ENCODE results near the gene YIPF3.

YIPF3 gene

GRCh38 chr6:43493833-43494232 lies 22.9 kb downstream of the YIPF3 start:
- no peak for DNase-seq (ENCODE audit: extremely low read depth in 1 of 2, low read depth in 1 of 2)

DNA sequence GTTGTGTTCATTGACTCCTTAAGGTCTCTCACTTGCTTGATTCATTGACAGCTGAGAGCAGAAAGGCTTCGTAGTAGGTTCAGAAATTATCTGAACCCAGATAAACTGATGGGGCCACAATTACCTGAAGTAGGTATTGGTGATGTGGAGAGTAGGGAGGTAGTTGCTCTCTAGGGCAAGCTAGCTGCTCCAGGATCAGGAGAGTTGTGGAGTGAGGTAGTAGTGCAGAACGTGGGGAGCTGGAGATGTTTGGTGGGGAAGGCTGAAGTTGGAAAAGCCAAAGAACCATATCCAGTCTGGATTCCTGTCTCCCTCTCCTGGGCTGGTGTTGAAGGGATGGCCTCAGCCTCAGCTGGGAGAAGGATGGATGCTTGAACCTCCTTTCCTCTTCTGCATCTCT lies 23.5 kb downstream of the YIPF3 start:
- no peak for DNase-seq (ENCODE audit: extremely low read depth in 1 of 2, low read depth in 1 of 2)

DNA sequence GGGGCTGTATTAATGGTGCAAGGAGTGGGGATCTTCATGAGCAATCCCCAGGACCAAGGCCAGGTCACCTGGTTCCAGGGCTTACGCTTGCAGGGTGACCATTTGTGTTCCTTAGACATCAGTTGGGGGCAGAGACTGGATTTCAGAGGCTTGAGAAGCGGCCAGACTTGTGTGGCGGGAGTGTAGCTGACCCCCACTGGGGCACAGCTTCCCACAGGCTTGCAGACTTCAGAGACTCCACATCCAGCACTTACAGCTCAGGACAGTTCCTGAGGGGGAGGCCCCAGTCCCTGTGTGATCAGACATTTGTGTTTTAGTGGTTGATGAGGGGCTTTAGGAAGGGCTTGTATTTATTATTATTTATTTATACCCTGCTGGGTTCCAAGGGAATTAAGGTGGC lies 24.1 kb downstream of the YIPF3 start:
- DNase-seq (ENCODE audit: extremely low read depth in 1 of 2, low read depth in 1 of 2) = no peak

DNA sequence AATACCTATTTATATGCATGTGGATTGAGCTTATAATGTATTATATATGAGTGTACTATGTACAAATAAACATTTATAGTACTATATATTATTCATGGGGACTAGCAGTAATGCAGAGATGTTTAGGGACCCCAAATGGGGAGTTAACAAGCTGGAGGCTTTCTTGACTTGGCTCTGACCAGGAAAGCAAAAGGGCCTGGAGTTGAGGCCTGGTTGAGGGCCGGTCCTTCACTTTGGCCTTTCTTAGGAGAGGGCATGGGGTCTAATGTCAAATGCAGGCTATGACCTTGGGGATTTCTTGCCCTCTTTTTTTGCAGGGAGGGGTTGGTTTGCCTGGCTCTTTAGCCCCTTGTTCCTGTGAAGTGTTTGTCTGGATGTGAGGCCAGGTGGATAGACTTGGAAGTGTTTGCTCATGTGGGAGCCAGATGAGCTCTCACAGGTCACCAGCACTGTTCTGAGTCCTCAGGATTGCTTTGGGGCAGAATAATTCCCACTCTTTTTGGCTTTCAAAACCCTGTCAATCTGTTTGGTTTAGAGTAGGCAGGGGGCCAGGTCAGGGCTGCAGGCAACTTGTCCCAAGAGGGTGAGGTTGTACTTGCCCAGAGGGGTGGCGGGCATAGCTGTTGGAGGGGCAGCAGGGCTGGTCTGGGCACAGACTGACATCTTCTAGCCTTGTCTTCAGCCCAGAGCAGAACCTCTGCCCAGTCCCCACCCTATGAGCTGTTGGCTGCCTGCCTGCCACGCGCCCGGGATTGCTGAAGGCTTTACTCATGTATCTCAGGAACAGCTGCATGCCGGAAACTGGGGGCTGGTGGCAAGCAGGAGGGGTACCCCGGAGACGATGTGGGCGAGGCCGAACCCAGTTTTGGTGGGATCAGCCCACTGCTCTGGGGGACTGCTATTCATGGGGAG lies 24.7 kb downstream of the YIPF3 start:
- no peak for DNase-seq (ENCODE audit: extremely low read depth in 1 of 2, low read depth in 1 of 2)

GRCh38 chr6:43490523-43490939 lies 26.2 kb downstream of the YIPF3 start:
- no peak for DNase-seq (ENCODE audit: extremely low read depth in 1 of 2, low read depth in 1 of 2)

- no peak for DNase-seq (ENCODE audit: extremely low read depth in 1 of 2, low read depth in 1 of 2)
These were observed 27.3 kb downstream of the YIPF3 start for GRCh38 chr6:43489277-43490072.

DNA sequence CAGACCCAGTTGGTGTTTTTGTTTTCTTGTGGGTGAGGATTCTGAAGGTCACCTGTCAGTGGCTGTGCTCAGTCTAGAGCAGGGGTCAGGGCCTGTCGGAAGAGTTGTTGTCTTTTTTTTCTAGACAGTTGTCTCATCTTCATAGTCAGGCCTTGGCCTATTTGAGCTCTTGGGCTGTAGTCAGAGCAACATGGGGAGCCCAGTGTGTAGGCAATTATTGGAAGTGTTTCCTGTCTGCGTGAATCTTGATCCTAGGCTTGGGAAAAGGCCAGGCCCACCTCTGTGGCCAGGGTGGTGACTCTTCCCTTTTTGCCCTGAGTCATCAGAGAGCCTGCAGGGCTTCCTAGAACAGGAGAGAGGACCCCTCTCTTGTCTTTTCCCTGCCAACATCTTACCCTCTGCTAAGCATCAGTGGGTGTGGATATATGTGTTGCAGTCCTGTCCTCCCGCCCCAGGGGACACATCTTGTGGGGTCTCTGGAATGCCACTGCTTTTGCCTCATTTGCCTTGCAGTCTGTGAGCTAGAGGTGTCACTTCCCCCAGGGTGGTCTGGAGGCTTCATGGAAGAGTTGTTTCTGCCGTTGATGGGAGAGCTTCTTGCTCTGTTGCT lies 28.0 kb downstream of the YIPF3 start:
- no peak for DNase-seq (ENCODE audit: extremely low read depth in 1 of 2, low read depth in 1 of 2)

DNA sequence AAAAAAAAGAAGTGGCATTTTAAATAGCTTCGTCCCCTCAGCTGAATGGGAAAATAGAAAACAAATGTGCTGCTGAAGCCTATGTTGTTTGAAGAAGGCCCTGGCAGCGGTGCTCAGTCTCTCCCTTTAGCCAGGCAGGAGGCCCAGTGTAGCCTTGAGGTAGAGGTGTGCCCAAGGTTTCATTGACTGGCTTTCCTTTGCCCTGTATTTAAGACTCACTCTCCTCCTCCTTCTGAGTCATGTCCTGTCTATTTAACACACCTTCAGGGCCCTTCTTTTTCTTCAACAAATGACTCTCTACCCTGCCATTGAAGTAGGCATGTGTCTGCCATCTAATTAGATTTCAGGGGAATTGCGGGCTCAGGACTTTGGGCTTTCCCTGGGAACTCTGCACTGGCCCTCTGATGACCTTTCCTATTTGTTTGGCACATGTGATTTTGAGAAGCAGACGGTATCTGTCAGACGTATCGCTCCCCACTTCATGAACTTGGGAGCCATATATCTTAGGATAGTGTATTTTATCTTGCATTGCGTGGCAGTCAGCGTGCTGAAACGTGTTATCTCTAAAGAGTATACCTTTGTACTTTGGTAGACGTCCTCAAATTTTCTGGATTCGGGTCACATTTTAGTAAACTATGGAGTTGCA lies 35.0 kb downstream of the YIPF3 start:
- no peak for DNase-seq (ENCODE audit: extremely low read depth in 1 of 2, low read depth in 1 of 2)

GRCh38 chr6:43481075-43481474 lies 35.7 kb downstream of the YIPF3 start:
- no peak for DNase-seq (ENCODE audit: extremely low read depth in 1 of 2, low read depth in 1 of 2)

- no peak for DNase-seq (ENCODE audit: extremely low read depth in 1 of 2, low read depth in 1 of 2)
These were observed 38.7 kb downstream of the YIPF3 start for GRCh38 chr6:43478008-43478372.

GRCh38 chr6:43477235-43478007 lies 39.3 kb downstream of the YIPF3 start, which contains the start of gene TJAP1:
Gene TJAP1, plus strand, starts transcription at chr6:43477570. Its CDS starts 21,432 bp downstream, at chr6:43499002.
- DNase-seq (ENCODE audit: extremely low read depth in 1 of 2, low read depth in 1 of 2) = peak; percentile 92 to 96

DNA sequence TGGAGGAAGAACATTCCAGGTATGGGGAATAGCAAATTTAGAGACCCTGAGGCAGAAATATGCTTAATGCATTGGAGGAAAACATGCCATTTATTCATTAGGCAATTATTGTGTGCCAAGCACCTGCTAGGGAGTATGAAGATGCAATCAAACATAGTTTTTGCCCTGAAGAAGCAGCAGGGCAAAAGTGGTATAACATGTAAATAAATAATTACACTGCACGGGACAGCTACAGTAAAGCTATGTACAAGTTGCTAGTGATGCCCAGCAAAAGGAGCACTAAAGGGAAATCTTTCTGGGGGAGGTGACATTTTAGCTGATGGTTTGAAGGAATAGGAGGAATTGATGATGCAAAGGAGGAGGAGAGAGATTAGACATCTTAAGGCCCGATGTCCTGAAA lies 40.0 kb downstream of the YIPF3 start:
- DNase-seq (ENCODE audit: extremely low read depth in 1 of 2, low read depth in 1 of 2) = no peak

DNA sequence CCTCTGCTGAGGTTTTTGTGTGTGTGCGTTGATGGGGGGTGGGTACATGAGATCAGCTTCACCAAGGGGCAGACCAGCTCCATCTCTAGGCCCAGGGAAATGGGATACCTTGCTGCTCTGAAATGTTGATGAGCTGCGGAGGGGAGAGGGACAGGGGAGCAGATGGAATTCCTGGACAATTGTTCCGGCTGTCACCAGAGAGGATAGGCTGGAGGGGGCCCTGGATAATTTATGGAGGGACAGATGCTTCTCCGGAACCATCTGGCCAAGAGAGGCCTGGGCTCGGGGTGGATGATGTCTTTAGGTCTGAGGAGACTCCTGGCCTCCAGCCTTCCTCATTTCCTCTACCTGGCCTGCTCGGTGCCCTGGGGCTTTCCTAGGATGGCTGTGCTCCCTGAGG lies 41.2 kb downstream of the YIPF3 start:
- DNase-seq (ENCODE audit: extremely low read depth in 1 of 2, low read depth in 1 of 2) = no peak

DNA sequence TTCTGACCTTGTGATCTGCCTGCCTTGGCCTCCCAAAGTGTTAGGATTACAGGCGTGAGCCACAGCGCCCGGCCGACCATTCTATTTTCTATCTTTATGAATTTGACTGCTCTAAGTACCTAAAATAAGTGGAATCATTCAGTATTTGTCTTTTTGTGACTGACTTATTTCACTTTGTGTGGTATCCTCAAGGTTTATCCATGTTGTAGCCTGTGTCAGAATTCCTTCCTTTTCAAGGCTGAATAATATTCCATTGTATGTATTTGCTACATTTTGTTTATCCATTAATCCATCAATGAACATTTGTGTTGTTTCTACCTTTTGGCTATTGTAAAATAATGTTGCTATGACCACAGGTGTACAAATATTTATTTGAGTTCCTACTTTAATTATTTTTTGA lies 44.2 kb downstream of the YIPF3 start:
- no peak for DNase-seq (ENCODE audit: extremely low read depth in 1 of 2, low read depth in 1 of 2)

- no peak for DNase-seq (ENCODE audit: extremely low read depth in 1 of 2, low read depth in 1 of 2)
These were observed 45.3 kb downstream of the YIPF3 start for GRCh38 chr6:43471399-43471798.

DNA sequence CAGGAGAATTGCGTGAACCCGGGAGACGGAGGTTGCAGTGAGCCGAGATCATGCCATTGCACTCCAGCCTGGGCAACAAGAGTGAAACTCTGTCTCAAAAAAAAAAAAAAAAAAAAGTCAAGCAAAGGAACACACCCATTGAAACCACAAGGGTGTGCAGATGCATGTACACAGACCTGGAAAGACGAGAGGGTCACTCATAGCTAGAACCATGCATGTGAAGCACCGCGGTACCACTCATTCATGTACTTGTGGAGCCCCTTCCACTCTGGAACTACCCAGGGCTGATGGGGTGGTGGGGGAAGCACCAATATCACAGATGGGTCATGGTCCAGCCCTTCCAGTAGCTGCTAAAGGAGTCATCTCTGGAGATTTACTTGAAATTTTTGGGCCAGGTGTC lies 46.8 kb downstream of the YIPF3 start:
- no peak for DNase-seq (ENCODE audit: extremely low read depth in 1 of 2, low read depth in 1 of 2)

DNA sequence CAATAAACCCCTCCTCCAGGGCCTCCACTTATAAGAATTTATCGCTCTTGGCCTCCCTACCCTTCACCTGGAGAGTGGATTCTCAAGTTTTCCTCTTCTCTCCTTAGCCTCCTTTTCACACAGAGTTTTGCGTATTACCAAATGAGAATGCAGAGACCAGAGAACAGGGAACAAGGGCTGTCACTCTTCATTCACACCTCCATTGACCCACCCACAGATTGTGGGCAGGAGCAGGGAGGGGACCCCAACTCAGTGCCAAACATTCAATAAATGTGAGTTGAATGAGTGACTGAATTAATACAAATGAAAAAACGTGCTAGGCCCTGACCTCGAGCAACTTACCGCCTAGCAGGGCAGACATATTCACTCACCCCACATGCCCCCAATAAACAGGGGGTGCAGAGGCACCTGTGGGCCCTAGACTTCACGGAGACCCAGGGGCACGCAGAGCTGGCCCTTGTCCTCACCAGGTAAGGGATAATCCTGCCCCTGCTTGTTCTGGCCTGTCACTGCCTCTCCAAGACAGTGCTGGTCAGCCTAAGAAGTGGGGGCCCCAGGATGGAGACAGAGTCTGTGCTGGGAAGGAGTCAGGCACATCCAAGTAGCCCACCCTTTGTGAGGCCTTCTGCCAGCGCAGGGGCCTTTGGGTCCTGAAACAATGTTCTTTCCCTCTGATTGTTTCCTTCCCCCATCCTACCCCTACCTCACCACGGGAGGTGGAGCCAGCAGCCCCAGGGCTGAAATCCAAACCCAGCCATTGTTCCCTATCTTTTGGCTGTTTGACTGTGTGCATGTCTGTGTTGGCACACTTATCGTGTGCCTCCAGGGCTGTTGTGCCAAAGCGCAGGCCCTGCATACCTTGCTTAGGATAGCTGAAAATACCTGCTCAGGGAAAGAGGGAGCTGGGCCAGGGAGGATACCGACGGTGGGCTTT lies 47.7 kb downstream of the YIPF3 start:
- DNase-seq (ENCODE audit: extremely low read depth in 1 of 2, low read depth in 1 of 2) = no peak

- no peak for DNase-seq (ENCODE audit: extremely low read depth in 1 of 2, low read depth in 1 of 2)
These were observed 48.5 kb downstream of the YIPF3 start for GRCh38 chr6:43468240-43468639.

GRCh38 chr6:43467752-43468151 lies 49.0 kb downstream of the YIPF3 start:
- no peak for DNase-seq (ENCODE audit: extremely low read depth in 1 of 2, low read depth in 1 of 2)
